ENCODE data around the gene PXYLP1. TPM values are rescaled to one million over a fixed set of nuclear protein-coding genes. Genes with fewer than 3 reads are reported as not detected.
A peak's percentile ranks its signal among the peaks of the same experiment; 100 is the strongest.

Gene PXYLP1
- total RNA-seq, 1 donor from 2014 or later, result 21.2 TPM

DNA sequence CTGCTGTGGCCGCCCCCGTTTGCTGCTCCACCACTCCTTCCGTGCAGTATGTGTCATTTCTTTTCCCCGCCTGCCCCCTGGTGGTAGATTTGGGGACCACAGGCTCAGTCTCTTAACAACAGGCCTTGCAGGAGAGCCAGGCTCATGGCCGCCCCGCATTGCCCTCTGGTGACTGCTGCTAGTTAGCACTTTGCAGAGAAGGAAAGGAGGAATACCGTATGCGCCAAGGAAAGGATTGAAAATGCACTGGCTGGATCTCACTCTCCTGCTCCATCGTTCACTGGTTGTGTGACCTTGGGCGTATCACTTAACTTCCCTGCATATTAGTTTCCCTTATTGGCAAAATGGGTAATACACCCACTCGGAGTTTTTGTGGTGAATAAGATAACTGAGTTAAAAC lies 39.3 kb upstream of the PXYLP1 start:
- Mint-ChIP-seq H3K9me3 (ENCODE audit: unreplicated experiment) (peaks cover 19% of the 10 kb centered on the region), H3K27me3 (ENCODE audit: unreplicated experiment) (peaks cover 23% of the 10 kb centered on the region), H3K36me3 (ENCODE audit: unreplicated experiment) (no peaks in the 10 kb centered on the region), H3K27ac (ENCODE audit: unreplicated experiment) (no peak overlapping the region), H3K4me1 (ENCODE audit: unreplicated experiment) (peaks cover 5% of the 10 kb centered on the region), H3K4me3 (ENCODE audit: unreplicated experiment) (no peak overlapping the region)
- peak; percentile 99 for DNase-seq (ENCODE audit: extremely low spot score, unreplicated experiment)
- TF ChIP-seq, protein P1, sequence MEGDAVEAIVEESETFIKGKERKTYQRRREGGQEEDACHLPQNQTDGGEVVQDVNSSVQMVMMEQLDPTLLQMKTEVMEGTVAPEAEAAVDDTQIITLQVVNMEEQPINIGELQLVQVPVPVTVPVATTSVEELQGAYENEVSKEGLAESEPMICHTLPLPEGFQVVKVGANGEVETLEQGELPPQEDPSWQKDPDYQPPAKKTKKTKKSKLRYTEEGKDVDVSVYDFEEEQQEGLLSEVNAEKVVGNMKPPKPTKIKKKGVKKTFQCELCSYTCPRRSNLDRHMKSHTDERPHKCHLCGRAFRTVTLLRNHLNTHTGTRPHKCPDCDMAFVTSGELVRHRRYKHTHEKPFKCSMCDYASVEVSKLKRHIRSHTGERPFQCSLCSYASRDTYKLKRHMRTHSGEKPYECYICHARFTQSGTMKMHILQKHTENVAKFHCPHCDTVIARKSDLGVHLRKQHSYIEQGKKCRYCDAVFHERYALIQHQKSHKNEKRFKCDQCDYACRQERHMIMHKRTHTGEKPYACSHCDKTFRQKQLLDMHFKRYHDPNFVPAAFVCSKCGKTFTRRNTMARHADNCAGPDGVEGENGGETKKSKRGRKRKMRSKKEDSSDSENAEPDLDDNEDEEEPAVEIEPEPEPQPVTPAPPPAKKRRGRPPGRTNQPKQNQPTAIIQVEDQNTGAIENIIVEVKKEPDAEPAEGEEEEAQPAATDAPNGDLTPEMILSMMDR (IDR thresholded peaks at IDR 0.05), result peak; percentile 99

DNA sequence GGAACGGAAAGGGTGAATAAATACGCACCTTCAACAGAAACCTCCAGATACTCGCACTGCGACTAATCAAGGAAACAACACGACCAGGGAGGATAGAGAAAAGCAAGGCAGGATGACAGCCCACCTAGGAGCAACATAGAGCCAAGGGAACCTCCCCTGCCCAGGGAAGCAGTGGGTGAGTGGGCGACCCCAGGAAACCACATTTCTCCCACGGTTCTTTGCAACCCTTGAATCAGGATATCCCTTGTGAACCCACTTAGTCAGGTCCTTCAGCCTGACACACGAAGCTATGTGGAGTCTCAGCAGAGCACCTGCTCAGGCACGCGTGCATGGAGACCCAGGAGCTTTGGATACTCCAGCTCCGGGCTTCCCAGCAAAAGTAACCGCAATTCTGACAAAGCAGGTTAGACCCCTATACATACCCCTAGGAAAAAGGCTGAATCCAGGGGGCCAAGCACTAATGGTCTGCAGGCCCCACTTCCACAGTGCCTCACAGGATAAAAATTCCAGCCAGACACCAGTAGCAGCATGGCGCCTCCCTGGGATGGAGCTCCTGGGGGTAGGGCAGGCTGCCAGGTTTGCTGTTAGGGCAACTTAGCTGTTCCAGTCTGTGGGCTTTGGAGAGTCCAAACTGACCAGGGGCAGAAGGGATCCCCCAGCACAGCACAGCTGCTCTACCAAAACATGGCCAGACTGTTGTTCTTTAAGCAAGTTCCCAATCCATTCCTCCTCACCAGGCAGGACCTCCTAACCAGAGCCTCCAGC lies 38.4 kb upstream of the PXYLP1 start:
- no peak for DNase-seq (ENCODE audit: extremely low spot score, unreplicated experiment)
- Mint-ChIP-seq H3K4me1 (ENCODE audit: unreplicated experiment) (peaks cover 5% of the 10 kb centered on the region), H3K4me3 (ENCODE audit: unreplicated experiment) (no peak overlapping the region), H3K27me3 (ENCODE audit: unreplicated experiment) (peaks cover 32% of the 10 kb centered on the region), H3K9me3 (ENCODE audit: unreplicated experiment) (peaks cover 20% of the 10 kb centered on the region), H3K27ac (ENCODE audit: unreplicated experiment) (no peak overlapping the region), H3K36me3 (ENCODE audit: unreplicated experiment) (no peaks in the 10 kb centered on the region)
- TF ChIP-seq, protein P1 (IDR thresholded peaks at IDR 0.05), result no peak

DNA sequence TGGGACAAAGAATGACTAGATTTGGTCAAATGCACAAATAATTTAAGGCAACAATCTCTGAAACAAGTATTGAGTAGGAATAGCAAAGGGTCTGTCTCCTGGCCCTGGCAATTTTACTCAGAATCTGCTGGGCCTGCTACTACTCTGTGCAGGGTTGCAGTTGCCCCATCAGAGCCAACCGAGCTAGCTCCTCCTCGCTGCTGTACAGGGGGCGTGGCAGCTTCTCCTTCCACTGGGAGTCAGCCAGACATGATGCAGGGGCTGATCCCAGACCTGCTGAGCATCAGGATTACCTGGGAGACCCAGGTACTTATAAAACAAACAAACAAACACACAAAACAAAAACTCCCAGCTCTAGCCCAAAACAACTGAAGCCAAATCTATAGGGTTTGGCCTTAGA lies 30.5 kb upstream of the PXYLP1 start:
- no peak for DNase-seq (ENCODE audit: extremely low spot score, unreplicated experiment)
- Mint-ChIP-seq H3K4me1 (ENCODE audit: unreplicated experiment) (no peaks in the 10 kb centered on the region), H3K4me3 (ENCODE audit: unreplicated experiment) (no peak overlapping the region), H3K36me3 (ENCODE audit: unreplicated experiment) (no peaks in the 10 kb centered on the region), H3K27ac (ENCODE audit: unreplicated experiment) (no peak overlapping the region), H3K27me3 (ENCODE audit: unreplicated experiment) (peaks cover 74% of the 10 kb centered on the region), H3K9me3 (ENCODE audit: unreplicated experiment) (peaks cover 13% of the 10 kb centered on the region)
- TF ChIP-seq, protein P1 (IDR thresholded peaks at IDR 0.05), result no peak

DNA sequence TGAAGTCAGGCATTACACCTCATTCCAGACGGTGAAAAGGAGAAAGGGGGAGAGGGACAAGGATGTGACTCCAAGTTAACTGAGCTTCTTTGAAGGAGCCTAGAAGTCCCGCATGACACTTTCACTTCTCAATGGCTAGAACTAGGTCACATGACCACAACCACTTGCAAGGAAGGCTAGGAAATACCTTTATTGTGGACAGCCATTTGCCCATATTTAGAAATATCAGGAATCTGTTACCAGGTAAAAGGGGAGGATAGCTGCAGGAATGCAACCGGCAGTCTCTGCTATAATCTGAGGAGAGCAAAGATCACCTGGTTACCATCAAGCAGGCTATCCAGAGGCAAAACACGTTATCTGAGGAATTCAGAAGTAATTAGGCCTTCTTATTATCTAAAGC lies 28.9 kb upstream of the PXYLP1 start:
- Mint-ChIP-seq H3K27me3 (ENCODE audit: unreplicated experiment) (peaks cover 61% of the 10 kb centered on the region), H3K4me1 (ENCODE audit: unreplicated experiment) (no peaks in the 10 kb centered on the region), H3K9me3 (ENCODE audit: unreplicated experiment) (no peaks in the 10 kb centered on the region), H3K27ac (ENCODE audit: unreplicated experiment) (no peak overlapping the region), H3K4me3 (ENCODE audit: unreplicated experiment) (no peak overlapping the region), H3K36me3 (ENCODE audit: unreplicated experiment) (no peaks in the 10 kb centered on the region)
- TF ChIP-seq, protein P1 (IDR thresholded peaks at IDR 0.05), result no peak
- no peak for DNase-seq (ENCODE audit: extremely low spot score, unreplicated experiment)

DNA sequence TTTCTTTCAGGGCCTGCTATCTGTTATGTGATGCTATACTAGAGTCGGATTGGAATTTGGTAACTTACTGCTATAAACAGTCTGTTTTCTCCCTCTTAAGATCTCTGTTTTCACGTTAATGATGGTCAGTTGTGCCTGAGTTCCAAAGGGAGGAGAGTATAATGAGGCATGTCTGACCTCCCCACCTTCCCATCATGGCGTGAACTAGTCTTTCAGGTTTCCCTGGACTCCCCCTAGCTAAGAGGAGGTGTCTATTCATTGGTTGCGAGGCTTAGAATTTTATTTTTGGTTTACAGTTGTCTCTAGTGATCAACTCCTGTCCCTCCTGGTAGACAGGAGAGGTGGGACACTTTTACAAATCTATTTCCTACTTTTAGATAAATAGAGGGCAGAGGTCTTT lies 27.8 kb upstream of the PXYLP1 start:
- no peaks in the 10 kb centered on the region for H3K36me3 Mint-ChIP-seq (ENCODE audit: unreplicated experiment)

More for the DNA sequence above, 27.8 kb upstream of the PXYLP1 start:
- H3K4me3 Mint-ChIP-seq (ENCODE audit: unreplicated experiment), result no peak overlapping the region
- TF ChIP-seq, protein P1 (IDR thresholded peaks at IDR 0.05), result no peak
- H3K4me1 Mint-ChIP-seq (ENCODE audit: unreplicated experiment), result no peaks in the 10 kb centered on the region
- H3K27me3 Mint-ChIP-seq (ENCODE audit: unreplicated experiment), result peaks cover 49% of the 10 kb centered on the region
- no peak for DNase-seq (ENCODE audit: extremely low spot score, unreplicated experiment)
- no peaks in the 10 kb centered on the region for H3K9me3 Mint-ChIP-seq (ENCODE audit: unreplicated experiment)
- H3K27ac Mint-ChIP-seq (ENCODE audit: unreplicated experiment), result no peak overlapping the region

Measured in osteocyte (in vitro differentiated cells).